Neural crest cell (in vitro differentiated cells): ENCODE results near the gene RGS5. TPM values are rescaled to one million over a fixed set of nuclear protein-coding genes. Genes with fewer than 3 reads are reported as not detected.

ENCODE experiments used
- DNase-seq: peaks from one replicate; pipeline ENCODE4 v3.0.0; 2021; ENCODE audit warnings: low read depth, mixed read lengths, low spot score
- H3K27ac Mint-ChIP-seq: one replicate; pipeline ENCODE4 v1.8.0; 2021; ENCODE audit warnings: mild to moderate bottlenecking, mixed read lengths; ENCODE audit not compliant: unreplicated experiment
- H3K27me3 Mint-ChIP-seq: 2 replicates; pipeline ENCODE4 v1.8.0; 2021; ENCODE audit warnings: low read depth, mild to moderate bottlenecking, mixed read lengths
- H3K36me3 Mint-ChIP-seq: 2 replicates; pipeline ENCODE4 v1.8.0; 2021; ENCODE audit warnings: low read depth, mild to moderate bottlenecking, mixed read lengths
- H3K4me1 Mint-ChIP-seq: 2 replicates; pipeline ENCODE4 v1.8.0; 2021; ENCODE audit warnings: mixed read lengths
- H3K4me3 Mint-ChIP-seq: one replicate; pipeline ENCODE4 v1.8.0; 2021; ENCODE audit warnings: mild to moderate bottlenecking, mixed read lengths
- H3K9me3 Mint-ChIP-seq: 2 replicates; pipeline ENCODE4 v1.8.0; 2021; ENCODE audit warnings: mixed read lengths
- CTCF ChIP-seq: fragments of 200-600 bp; sonication (generic); conservative IDR thresholded peaks from 2 replicates; pipeline ENCODE4 v1.5.0; 2021; ENCODE audit warnings: antibody characterized with exemption, mild to moderate bottlenecking
- total RNA-seq: library from RNA; stranded (reverse); gene quantifications from 2 replicates; pipeline ENCODE4 v1.2.1, GENCODE V29; 2021

Gene RGS5
- total RNA-seq, 1 donor from 2014 or later: 4.5 TPM

- Mint-ChIP-seq H3K4me3 (no peak overlapping the region), H3K27ac (no peak overlapping the region), H3K36me3 (no peaks in the 10 kb centered on the region), H3K27me3 (no peaks in the 10 kb centered on the region), H3K9me3 (no peaks in the 10 kb centered on the region), H3K4me1 (peaks cover 14% of the 10 kb centered on the region)
- DNase-seq: no peak
- no peak for TF ChIP-seq CTCF
Observed at GRCh38 chr1:163205513-163205912, 2.8 kb upstream of the RGS5 start.

GRCh38 chr1:163203561-163203960 is 845 bp upstream of the RGS5 start:
- no peak overlapping the region for H3K4me3 Mint-ChIP-seq
- H3K4me1 Mint-ChIP-seq: peaks cover 14% of the 10 kb centered on the region
- no peaks in the 10 kb centered on the region for H3K36me3 Mint-ChIP-seq
- no peaks in the 10 kb centered on the region for H3K9me3 Mint-ChIP-seq
- H3K27ac Mint-ChIP-seq: no peak overlapping the region
- H3K27me3 Mint-ChIP-seq: no peaks in the 10 kb centered on the region
- no peak for DNase-seq
- no peak for TF ChIP-seq CTCF

GRCh38 chr1:163201906-163202305 is 810 bp downstream of the RGS5 start:
- no peak overlapping the region for H3K4me3 Mint-ChIP-seq
- H3K27ac Mint-ChIP-seq: no peak overlapping the region
- H3K9me3 Mint-ChIP-seq: no peaks in the 10 kb centered on the region

GRCh38 chr1:163197022-163197421 is 5.7 kb downstream of the RGS5 start:
- Mint-ChIP-seq H3K9me3 (no peaks in the 10 kb centered on the region), H3K27ac (no peak overlapping the region), H3K36me3 (no peaks in the 10 kb centered on the region), H3K4me3 (no peak overlapping the region), H3K27me3 (no peaks in the 10 kb centered on the region), H3K4me1 (peaks cover 5% of the 10 kb centered on the region)
- no peak for TF ChIP-seq CTCF
- DNase-seq: no peak

More at GRCh38 chr1:163201906-163202305, 810 bp downstream of the RGS5 start:
- Mint-ChIP-seq H3K36me3 (no peaks in the 10 kb centered on the region), H3K27me3 (no peaks in the 10 kb centered on the region), H3K4me1 (peaks cover 14% of the 10 kb centered on the region)
- no peak for DNase-seq
- no peak for TF ChIP-seq CTCF

- Mint-ChIP-seq H3K4me3 (no peak overlapping the region), H3K36me3 (no peaks in the 10 kb centered on the region), H3K4me1 (peaks cover 5% of the 10 kb centered on the region), H3K9me3 (no peaks in the 10 kb centered on the region), H3K27me3 (no peaks in the 10 kb centered on the region), H3K27ac (no peak overlapping the region)
- no peak for DNase-seq
- TF ChIP-seq CTCF: no peak
Observed at GRCh38 chr1:163196449-163196787, 6.3 kb downstream of the RGS5 start.
